ENCODE results near the gene CFAP57. TPM values are rescaled to one million over a fixed set of nuclear protein-coding genes. Genes with fewer than 3 reads are reported as not detected.

CFAP57 gene
- polyA plus RNA-seq (2011; rRNA removed) (0.27 TPM in 2 replicates), polyA minus RNA-seq (2011; rRNA and poly(A)+ RNA removed) (0.05 and 0.24 TPM in 2 replicates)

GRCh38 chr1:43171876-43172526, at the start of gene CFAP57, which contains the start of gene EBNA1BP2:
Gene CFAP57, plus strand, starts transcription at chr1:43172330. Its CDS starts 424 bp downstream, at chr1:43172754.
Gene EBNA1BP2, minus strand, starts transcription at chr1:43172290. Its CDS starts 172 bp downstream, at chr1:43172118.
- Histone ChIP-seq H3K36me3 (ENCODE audit: control insufficient read depth, insufficient read depth, low read length) (peaks cover 6% of the 10 kb centered on the region; the same call in 1 of the 2 replicates), H3K27me3 (ENCODE audit: control insufficient read depth, insufficient read depth, low read length) (no peaks in the 10 kb centered on the region), H3K4me3 (ENCODE audit: low read depth, low read length) (peak within 1 kb of the TSS; percentile 74)
- POLR2A ChIA-PET, result interaction anchor here (0.6 kb wide), 1 partner anchor 34 kb away, joined by 3 read pairs; no protein-coding TSS in a partner anchor
- CTCF ChIA-PET, result interaction anchor here (0.8 to 1.5 kb wide), 3 partner anchors 19 to 52 kb away, joined by 3 read pairs; no protein-coding TSS in a partner anchor
- TF ChIP-seq, protein P1, sequence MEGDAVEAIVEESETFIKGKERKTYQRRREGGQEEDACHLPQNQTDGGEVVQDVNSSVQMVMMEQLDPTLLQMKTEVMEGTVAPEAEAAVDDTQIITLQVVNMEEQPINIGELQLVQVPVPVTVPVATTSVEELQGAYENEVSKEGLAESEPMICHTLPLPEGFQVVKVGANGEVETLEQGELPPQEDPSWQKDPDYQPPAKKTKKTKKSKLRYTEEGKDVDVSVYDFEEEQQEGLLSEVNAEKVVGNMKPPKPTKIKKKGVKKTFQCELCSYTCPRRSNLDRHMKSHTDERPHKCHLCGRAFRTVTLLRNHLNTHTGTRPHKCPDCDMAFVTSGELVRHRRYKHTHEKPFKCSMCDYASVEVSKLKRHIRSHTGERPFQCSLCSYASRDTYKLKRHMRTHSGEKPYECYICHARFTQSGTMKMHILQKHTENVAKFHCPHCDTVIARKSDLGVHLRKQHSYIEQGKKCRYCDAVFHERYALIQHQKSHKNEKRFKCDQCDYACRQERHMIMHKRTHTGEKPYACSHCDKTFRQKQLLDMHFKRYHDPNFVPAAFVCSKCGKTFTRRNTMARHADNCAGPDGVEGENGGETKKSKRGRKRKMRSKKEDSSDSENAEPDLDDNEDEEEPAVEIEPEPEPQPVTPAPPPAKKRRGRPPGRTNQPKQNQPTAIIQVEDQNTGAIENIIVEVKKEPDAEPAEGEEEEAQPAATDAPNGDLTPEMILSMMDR (IDR thresholded peaks at IDR 0.05; ENCODE audit: insufficient read depth, low read depth, low read length), result no peak
- DNase-seq (ENCODE audit: low read depth), result peak; percentile 57

DNA sequence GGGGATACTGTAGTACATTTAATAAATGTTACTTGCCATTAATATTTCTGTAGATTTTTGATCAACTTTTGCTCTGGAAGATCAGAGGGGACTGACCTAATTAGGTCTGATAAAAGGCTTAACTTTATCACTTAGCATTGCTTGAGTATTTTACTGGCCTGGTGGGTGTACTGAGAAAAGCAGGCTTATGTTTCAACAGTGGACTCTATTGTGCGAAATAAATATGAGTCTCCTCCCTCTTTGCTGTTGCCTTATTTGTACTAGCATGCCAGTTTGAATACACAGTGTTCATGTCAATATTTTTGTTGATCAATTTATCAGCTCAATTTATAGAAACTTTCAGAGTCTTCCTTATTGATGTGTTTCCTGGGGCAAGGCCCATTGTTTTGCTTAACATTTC, 49.1 kb upstream of the CFAP57 start:
- Histone ChIP-seq H3K4me3 (ENCODE audit: low read depth, low read length) (no peak overlapping the region), H3K27me3 (ENCODE audit: control insufficient read depth, insufficient read depth, low read length) (0 out of 2 replicates have a peak, but pooled peaks cover 2% of the 10 kb centered on the region), H3K36me3 (ENCODE audit: control insufficient read depth, insufficient read depth, low read length) (no peaks in the 10 kb centered on the region)
- CTCF ChIA-PET, result no interaction called here
- POLR2A ChIA-PET, result no interaction called here
- DNase-seq (ENCODE audit: low read depth), result no peak
- TF ChIP-seq, protein P1 (IDR thresholded peaks at IDR 0.05; ENCODE audit: insufficient read depth, low read depth, low read length), result no peak

DNA sequence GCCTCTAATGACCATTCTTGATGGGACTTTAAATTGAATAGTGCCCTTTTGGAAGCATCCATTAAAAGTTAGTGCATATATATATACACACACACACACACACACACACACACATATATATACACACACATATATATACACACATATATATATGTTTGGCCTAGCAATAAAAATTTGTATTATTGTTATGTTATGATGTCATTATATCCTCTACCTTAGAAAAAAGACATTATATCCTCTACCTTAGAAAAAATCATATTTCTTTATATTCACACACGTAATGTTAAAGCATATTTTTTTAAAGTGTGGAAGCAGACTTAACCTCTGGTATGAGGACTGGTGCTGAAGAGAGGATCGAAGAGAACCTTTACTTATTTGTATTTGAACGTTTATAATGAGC, 43.3 kb upstream of the CFAP57 start:
- no peak for DNase-seq (ENCODE audit: low read depth)
- Histone ChIP-seq H3K36me3 (ENCODE audit: control insufficient read depth, insufficient read depth, low read length) (no peaks in the 10 kb centered on the region), H3K27me3 (ENCODE audit: control insufficient read depth, insufficient read depth, low read length) (peaks cover 9% of the 10 kb centered on the region), H3K4me3 (ENCODE audit: low read depth, low read length) (no peak overlapping the region)
- TF ChIP-seq, protein P1 (IDR thresholded peaks at IDR 0.05; ENCODE audit: insufficient read depth, low read depth, low read length), result no peak
- CTCF ChIA-PET, result no interaction called here
- POLR2A ChIA-PET, result no interaction called here

- ChIA-PET POLR2A (no interaction called here), CTCF (interaction anchor here (0.6 kb wide), 1 partner anchor 642 kb away, joined by 5 read pairs; no protein-coding TSS in a partner anchor)
- TF ChIP-seq, protein P1 (IDR thresholded peaks at IDR 0.05; ENCODE audit: insufficient read depth, low read depth, low read length), result no peak
- Histone ChIP-seq H3K36me3 (ENCODE audit: control insufficient read depth, insufficient read depth, low read length) (no peaks in the 10 kb centered on the region), H3K27me3 (ENCODE audit: control insufficient read depth, insufficient read depth, low read length) (peaks cover 9% of the 10 kb centered on the region), H3K4me3 (ENCODE audit: low read depth, low read length) (no peak overlapping the region)
- DNase-seq (ENCODE audit: low read depth), result no peak
Observed at GRCh38 chr1:43129426-43129825, 42.7 kb upstream of the CFAP57 start.

DNA sequence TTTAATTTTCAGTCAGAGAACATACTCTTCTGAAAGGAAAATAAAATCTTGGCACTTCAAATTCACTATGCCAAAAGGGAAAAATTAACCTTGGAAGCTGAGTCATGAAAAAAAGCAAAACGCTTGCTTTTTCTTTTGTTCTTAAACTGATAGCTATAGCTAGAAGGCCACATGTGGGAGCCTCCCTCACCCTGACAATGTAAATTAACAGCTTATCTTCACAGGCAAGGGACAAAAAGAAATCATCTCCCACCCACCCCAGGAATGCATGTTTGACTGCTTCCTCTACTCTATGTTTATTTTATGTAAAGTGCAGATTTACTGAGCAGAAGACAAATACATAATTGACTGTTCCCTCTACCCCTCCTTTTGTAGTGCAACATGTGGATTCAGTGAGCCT, 38.1 kb upstream of the CFAP57 start:
- POLR2A ChIA-PET, result no interaction called here
- no peak for DNase-seq (ENCODE audit: low read depth)
- Histone ChIP-seq H3K36me3 (ENCODE audit: control insufficient read depth, insufficient read depth, low read length) (no peaks in the 10 kb centered on the region), H3K27me3 (ENCODE audit: control insufficient read depth, insufficient read depth, low read length) (peaks cover 9% of the 10 kb centered on the region), H3K4me3 (ENCODE audit: low read depth, low read length) (no peak overlapping the region)
- CTCF ChIA-PET, result interaction anchor here (0.7 kb wide), 1 partner anchor 172 kb away, joined by 3 read pairs; no protein-coding TSS in a partner anchor
- TF ChIP-seq, protein P1 (IDR thresholded peaks at IDR 0.05; ENCODE audit: insufficient read depth, low read depth, low read length), result no peak

Measured in BJ (cell line).